GM04504 (cell line): ENCODE measurements around the gene NOXO1.
"Not testable (repeated sequence)": the region's sequence is repeated elsewhere in the genome, so short reads cannot be mapped to it uniquely, and the experiment has no call there.

ENCODE experiments used
- DNase-seq: peaks from one replicate; pipeline ENCODE4 v3.0.0-alpha.2; 2012; ENCODE audit warnings: low read depth

The NOXO1 gene, protein sequence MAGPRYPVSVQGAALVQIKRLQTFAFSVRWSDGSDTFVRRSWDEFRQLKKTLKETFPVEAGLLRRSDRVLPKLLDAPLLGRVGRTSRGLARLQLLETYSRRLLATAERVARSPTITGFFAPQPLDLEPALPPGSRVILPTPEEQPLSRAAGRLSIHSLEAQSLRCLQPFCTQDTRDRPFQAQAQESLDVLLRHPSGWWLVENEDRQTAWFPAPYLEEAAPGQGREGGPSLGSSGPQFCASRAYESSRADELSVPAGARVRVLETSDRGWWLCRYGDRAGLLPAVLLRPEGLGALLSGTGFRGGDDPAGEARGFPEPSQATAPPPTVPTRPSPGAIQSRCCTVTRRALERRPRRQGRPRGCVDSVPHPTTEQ

DNA sequence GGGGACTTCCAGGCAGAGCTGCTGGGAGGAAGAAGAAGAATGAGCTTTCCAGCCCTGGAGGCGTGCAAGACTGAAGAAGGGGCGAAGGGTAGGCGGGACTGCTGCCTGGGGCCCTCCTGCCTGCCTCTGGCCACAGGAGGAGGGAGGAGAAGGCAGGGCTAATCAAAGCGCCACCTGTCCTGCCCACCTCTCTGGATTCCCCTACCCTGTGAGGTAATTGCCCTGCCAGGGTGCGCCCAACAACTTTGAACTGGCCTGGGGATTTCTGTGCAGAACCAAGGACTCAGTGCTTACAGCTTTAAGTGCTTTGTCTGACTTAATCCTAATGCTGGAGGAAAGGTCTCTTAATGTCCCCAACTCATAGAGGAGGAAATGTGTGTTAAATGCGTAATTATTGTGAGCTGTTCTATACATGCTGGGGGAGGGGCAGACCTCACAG is at the start of gene NOXO1:
TSS of gene NOXO1 (minus strand) at position 72 of the 439 bp plus-strand sequence. CDS start 290 bp downstream, outside the sequence.
- DNase-seq = no peak

DNA sequence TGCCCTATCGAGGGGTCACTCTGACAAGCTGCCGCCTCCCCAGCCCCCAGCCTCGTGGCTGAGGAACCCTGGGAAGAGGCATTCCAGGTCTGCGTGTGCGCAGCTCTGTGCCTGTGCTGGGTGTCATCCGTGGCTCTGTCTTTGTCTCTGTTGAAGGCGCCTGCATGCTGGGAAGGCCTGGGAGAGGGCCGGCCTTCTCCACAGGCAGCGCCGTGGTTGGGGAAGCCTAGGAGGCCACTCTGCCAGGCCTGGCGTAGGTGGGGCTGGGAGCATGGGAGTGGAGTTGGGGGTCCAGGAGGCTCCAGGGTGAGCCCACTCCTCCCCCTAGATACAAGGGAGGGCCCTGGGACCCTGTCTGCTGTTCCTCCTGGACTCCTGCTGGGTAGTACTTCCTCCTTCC is 48.8 kb upstream of the NOXO1 start:
- no peak for DNase-seq

DNA sequence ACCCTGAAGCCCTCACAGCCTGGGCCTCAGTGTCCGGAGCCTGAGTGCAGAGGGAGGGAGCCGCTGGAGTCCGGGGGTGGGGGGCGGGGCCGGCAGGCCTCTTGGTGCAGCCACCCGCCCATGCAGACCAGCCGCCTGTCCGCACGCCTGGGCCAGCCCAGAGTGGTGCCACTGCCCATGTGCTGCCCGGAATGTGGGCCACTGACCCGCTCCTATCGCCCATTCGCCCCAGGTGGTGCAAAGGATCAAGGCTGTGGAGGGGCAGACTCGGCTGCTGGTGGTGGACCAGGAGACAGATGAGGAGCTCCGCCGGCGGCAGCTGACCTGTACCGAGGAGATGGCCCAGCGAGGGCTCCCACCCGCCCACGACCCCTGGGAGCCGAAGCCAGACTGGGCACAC is 48.1 kb upstream of the NOXO1 start:
- DNase-seq = no peak

DNA sequence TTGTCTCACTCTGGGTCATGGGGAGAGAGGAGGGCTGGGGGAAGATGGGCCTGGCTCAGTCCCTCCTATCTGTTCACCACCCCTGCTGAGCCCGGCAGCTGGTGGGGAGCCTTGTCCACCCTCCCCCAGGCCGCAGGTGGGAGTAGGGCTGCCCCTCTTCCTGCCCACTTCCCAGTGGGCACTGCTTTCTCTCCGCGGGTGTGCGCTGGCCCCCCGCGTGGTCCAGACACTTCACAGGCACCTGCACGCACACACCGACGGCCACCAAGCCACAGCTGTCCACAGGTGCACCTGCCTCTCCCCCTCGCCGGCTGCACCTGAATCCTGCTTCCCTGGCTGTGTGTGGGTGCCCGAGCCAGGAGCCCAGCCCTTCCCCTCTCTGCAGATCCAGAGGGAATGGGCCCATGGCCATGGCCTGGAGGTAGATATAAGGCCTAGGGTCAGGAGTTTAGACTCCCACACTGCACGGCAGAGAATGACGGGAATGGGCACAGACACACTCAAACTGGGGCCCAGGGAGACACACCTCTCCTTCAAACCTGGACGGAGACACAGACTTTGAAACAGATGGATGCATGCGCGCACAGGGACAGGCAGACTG is 47.5 kb upstream of the NOXO1 start:
- DNase-seq = no peak

DNA sequence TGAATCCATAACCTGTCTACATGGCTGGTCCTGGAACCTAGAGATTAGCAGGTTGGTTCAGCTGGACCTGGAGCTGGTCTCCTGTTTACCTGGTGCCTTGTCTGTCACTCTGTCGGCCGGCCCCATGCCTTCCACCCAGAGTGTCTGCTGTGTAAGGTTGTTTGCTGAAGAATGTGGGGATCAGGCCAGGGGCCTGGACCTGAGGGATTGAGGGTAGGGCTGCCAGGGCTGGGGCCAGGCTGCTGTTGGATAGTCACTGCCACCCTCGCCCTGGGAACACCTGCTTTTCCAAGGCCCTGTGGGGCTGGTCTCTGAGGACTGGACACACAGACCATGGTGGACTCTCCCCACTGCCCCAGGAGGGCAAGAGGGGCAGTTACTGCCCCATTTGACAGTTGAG is 46.9 kb upstream of the NOXO1 start:
- no peak for DNase-seq

DNA sequence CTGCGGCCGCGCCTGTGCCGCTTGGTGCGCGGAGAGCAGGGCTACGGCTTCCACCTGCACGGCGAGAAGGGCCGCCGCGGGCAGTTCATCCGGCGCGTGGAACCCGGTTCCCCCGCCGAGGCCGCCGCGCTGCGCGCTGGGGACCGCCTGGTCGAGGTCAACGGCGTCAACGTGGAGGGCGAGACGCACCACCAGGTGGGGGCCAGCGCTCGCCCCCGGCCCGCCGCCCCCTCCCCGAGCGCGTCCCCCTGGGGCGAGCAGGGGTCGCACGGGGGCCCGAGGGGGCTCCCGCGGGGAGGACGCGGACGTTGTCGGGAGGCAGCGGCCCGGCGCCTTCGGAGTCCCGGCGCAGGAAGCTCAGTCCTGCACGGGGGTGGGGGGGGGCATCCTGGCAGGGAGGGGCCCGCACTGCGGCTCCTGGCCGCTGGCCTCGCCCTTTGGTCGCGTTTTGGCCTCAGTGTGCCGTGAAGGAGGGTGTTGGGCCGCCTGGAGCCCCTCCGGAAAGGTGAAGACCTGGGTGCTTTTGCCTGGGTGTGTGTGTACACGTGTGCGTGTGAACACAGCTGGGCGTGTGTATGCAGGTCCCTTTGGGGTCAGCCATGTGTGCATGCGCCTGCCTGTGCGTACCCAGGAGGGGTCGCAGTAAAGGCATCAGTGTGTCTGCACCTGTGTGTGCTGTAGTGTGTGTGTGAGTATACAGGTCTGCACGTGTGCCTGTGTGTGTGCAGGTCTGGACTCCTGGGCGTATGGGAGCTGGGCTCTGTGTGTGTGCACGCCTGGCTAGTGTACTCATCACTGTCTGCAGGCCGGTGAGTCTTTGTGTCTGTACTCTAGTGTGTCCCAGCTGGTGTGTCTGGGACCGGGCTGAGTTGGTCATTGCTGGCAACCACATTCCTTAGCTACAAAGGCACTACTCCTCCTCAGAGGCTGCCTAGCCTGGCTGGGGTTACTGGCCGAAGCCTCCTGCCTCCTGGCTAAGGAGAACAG is 46.0 kb upstream of the NOXO1 start:
- no peak for DNase-seq

DNA sequence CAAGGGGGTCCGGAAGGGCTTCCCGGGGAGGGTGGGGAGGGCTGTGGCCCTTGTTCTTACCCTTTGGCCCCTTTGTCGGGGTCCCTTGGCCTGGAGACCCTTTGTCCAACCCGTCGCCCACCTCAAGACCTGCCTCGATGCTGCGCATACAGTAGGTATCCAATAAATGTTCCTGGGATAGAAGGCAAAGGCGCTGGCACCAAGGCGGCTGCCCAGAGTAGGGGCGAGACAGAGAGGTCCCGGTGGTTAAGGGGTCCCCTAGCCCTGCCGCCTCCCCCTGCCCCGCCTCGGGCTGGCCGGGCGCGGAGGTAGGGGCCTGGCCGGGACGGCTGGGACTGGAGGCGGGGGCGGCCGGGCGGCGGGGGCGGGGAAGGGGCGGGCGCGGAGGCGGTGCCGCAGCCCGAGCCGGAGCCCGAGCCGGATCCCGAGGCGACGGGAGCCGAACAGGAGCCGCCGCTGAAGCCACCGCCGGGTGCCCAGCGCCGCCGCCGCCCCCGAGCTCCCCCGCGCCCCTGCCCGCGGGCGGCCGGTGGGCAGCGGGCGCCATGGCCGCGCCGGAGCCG is 45.3 kb upstream of the NOXO1 start, which contains the start of gene NHERF2:
TSS of gene NHERF2 (plus strand) at position 442 of the 563 bp plus-strand sequence. CDS start at position 546, 104 bp downstream.
- DNase-seq = no peak

DNA sequence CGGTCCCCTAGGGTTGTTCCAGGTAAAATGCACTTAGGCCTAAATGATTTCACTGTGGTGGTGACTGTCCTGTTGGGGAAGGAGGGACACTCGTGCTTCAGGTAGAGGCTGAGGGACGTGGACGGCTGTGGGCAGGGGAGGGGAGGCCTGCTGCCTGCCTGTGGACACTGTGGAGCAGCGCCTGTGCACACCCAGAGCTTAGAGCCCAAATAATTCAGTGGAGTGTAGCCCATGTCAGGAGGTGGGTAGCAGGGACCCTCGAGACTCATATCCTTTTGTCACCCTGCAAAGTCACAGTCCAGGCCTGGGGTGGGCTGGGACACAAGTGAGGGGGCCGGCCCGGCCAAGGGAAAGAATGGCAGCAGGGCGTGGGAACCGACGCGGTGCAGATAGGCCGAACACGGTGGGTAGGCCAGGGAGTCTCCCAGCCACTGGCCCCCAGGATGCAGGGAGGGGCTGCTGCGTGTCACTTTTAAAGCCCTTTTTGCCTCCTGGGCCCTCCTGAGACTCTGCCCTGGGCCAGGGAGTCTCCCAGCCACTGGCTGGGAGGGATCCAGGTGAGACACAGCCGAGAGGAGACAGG is 44.7 kb upstream of the NOXO1 start:
- DNase-seq = no peak

DNA sequence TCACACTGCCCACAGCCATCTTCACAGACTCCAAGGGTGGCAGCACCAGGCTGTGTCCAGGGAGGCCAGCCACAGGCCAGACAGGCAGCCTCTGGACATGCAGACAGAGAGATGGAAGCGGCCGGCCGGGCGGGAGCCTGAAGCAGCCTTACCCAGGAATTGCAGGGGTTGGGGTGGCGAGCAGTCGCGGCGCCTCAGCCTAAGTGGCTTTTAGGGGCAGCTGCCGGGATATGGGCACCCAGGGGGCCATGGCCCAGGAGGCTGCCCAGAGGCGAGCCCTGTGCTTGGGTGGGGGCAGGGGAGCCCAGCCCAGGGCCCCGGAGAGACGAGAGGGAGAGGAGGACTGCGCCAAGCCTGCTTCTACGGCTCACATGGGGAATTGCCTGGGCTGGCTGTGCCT is 44.0 kb upstream of the NOXO1 start:
- no peak for DNase-seq

DNA sequence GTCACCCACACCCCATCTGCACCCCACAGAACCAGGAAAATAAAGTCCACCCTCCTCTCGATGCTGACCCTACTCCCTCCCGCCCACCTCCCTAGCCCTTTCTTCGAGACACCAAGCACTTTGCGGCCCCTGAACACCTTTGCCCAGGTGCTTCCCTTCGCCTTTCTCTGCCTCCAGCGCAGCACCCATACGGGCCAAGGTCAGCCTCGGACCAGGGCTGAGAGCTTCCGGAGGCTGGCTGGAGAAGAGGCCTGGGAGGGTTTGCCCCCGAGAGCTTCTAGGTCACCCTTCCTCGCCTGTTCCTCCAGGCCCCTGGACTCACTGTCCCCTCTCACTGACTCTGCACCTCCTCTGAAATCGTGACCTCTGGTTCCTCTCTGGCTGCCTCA is 42.8 kb upstream of the NOXO1 start:
- no peak for DNase-seq

DNA sequence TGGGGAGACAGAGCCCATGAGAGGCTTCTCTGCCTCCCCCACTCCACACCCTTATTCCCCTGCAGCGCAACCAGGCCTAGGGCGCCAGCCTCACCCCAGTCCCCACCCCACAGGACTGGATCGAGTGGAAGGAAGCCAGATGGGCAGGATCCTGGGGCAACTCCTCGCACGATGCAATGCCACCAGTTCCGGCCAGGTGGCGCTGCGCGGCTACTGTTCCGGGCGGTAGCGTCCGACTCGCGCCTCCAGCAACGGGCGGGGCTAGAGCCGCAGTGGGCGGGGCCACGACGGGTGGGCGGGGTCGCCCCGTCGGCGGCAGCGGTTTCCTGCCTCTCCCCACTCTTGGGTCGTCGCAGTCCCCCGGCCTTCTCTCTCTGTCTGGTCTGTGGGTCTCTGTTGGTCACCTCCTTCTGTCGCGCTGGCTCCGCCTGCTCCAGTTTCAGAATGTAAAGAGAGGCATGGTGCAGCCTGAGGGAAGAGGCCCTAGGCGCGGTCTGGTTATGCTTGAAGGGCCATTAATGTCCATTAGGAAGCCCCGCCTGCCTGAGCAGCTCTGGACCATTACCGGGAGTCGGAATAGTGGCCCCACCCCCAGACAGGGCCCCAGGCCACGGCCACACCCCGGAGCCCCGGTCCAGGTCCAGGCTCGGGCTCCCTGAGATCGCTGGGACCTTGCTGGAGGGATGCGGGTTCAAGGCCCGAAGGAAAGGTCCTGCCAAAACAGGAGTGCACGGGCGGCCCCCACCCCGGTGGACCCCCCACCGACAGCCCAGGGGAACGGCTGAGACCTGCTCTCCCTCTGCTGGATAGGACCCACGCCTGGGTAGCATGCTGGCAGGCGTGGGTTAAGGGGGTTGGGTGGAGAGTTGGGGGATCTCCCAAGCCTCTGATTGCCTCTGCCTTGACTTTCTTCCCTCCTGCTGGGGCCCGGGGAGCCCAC is 42.1 kb upstream of the NOXO1 start:
- peak; percentile 69 for DNase-seq

DNA sequence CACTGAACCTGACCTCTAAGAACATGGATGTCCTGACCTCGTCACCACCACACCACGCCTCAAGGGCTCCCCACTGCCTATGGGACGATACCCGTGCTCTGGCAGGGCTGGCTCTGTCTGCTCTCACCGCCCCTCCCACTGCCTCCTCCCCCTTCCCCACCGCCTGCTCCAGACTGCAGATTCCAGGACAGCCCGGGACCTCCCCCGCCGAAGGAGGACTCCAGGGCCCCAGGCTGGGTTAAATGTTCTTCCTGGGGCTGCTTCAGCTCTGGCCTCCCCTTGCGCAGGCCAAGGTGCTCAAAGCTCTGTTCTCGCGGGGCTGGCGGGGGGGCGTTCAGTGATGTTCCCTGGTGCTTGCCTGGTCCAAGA is 41.4 kb upstream of the NOXO1 start:
- no peak for DNase-seq

DNA sequence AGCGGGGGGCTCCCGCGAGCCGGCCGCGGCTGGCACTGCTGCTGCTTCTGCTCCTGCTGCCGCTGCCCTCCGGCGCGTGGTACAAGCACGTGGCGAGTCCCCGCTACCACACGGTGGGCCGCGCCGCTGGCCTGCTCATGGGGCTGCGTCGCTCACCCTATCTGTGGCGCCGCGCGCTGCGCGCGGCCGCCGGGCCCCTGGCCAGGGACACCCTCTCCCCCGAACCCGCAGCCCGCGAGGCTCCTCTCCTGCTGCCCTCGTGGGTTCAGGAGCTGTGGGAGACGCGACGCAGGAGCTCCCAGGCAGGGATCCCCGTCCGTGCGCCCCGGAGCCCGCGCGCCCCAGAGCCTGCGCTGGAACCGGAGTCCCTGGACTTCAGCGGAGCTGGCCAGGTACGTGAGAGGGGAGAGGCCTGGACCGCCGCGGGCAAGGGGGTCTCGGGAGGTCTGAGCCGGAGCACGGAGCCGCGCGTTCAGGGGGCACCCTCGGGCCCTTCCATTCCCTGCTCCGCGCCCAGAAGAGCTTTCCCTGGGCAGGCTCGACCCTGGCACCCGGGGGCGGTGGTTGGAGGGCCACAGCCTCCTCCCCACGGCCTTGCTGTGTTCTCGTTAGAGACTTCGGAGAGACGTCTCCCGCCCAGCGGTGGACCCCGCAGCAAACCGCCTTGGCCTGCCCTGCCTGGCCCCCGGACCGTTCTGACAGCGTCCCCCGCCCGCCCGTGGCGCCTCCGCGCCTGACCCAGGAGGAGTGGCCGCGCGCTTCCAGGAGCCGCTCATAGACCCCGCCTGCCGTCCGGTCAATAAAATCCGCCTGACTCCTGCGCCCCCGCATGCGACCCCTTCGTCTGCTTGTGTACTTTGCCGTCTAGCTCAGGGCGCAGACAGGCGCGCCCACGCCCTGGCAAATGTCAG is 38.9 kb upstream of the NOXO1 start:
- DNase-seq = no peak

DNA sequence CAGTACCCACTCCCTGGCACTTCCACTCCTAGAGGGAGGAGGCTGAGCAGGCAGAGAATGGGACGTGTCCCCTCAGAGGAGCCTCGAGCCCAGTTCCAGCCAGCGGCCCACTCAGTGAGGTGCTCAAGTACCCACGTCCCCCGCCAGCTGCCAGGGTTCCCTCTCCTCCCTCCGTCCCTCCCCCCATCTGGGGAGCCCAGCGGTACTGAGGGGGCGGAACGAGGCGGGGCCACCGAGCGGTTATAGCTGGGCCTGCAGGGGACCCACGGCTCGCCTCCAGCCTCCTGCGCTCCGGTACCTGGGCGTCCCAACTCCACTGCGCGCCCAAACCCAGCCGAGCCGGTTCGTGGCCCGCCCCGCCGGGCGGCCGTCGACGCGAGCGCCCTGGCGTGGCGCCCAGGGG is 38.2 kb upstream of the NOXO1 start, which contains the start of gene NPW:
TSS of gene NPW (plus strand) at position 268 of the 403 bp plus-strand sequence.
- DNase-seq = no peak

DNA sequence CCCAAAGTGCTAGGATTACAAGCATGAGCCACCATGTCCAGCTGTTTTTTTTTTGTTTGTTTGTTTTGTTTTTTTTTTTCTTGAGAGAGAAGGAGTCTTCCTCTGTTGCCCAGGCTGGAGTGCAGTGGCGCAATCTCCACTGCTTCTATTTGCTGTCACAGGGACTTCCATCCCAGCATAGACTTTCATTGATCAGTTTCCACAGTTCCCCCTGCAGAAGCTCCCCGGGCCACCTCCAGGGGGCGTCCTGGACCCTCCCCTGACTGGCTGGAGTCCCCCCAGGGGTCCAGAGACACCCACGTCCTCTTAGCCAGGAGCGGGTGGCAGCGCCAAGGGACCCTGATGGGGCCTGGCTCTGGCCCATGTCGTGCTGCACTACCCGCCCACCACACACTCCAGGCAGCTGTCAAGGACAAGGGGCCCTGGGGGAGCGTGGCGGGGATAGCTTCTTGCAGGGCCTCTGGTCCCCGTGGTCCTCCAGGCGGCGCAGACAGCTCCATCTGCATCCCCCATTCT is 35.2 kb upstream of the NOXO1 start:
- DNase-seq = no peak

DNA sequence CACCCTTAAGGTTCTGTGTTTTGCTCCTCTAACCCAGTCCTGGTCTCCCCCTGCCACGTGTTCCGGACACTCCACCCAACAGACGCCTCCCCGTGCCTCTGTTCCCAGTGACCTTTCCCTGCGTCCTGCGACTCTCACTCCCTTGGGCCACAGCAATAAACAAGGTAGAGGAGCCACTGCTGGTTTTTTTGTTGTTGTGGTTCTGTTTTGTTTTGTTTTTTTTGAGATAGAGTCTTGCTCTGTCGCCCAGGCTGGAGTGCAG is 34.6 kb upstream of the NOXO1 start:
- no peak for DNase-seq

DNA sequence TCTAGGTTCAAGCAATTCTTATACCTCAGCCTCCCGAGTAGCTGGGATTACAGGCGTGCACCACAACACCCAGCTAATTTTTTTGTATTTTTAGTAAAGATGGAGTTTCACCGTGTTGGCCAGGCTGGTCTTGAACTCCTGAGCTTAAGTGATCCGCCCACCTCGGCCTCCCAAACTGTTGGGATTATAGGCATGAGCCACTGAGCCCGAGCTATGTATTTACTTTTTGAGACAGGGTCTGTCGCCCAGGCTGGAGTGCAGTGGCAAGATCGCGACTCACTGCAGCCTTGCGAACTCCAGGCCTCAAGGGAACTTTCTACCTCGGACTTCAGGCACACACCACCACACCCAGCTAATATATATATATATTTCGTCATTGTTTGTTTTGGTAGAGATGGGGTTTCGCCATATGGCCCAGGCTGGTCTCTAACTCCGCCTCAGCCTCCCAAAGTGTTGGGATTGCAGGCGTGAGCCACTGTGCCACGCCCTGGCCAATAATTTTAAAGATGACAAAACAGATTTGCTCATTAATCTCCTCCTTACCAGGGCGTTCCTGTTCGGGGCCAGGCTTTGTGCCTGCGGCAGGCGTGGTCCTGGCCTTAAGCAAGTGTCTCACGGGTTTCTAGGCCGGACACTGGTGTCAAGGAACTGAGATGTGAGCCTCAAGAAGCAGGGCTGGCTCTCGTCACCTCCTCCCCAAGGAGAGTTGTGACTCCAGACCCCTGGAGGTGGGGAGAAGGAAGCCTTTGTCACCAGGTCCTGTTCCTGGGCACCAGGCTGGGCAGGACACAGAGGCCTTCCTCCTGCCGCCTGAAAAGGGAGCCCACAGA is 34.1 kb upstream of the NOXO1 start:
- no peak for DNase-seq

DNA sequence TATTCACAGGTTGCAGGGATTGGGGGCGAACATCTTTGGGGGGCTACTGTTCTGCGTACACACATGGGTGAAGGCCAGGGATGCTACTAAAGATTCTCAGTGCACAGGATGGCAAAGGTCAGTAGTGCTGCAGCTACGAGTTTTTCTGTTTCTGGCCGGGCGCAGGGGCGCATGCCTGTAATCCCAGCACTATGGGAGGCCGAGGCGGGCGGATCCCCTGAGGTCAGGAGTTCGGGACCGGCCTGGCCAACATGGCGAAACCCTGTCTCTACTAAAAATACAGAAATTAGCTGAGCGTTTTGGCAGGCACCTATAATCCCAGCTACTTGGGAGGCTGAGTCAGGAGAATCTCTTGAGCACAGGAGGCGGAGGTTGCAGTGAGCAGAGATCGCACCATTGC is 32.3 kb upstream of the NOXO1 start:
- no peak for DNase-seq

DNA sequence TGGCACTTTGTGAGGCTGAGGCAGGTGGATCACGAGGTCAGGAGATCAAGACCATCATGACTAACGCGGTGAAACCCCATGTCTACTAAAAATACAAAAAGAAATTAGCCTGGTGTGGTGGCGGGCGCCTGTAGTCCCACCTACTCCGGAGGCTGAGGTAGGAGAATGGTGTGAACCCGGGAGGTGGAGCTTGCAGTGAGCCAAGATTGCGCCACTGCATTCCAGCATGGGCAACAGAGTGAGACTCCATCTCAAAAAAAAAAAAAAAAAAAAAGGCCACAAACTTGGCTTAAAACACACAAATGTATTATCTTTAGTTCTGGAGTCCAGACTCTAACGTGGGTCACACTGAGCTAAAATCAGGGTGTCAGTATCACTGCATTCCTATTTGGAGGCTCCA is 30.5 kb upstream of the NOXO1 start:
- DNase-seq = not testable (repeated sequence)
